ENCODE results near the gene XPO4. TPM values are rescaled to one million over a fixed set of nuclear protein-coding genes. Genes with fewer than 3 reads are reported as not detected.

The XPO4 gene
- total RNA-seq, 3 donors from 2014 or later (not counting 1 experiment from before 2014, with no cell fraction given) = 11.7 to 19.8 (median 19.7) TPM

- Histone ChIP-seq H3K4me1 (ENCODE audit: control insufficient read depth, insufficient read depth, low read length) (peaks cover 13% of the 10 kb centered on the region), H3K36me3 (ENCODE audit: control insufficient read depth, insufficient read depth, low read length) (no peaks in the 10 kb centered on the region), H3K4me3 (ENCODE audit: low read length) (peak within 1 kb of the TSS; percentile 81), H3K9me3 (ENCODE audit: control insufficient read depth, insufficient read depth, low read length) (no peaks in the 10 kb centered on the region), H3K27ac (ENCODE audit: low read length) (peak within 1 kb of the TSS; percentile 84), H3K27me3 (ENCODE audit: control insufficient read depth, insufficient read depth, low read length) (no peaks in the 10 kb centered on the region)
- peak; percentile 88 to 95 (median 88) for ATAC-seq
- Mint-ChIP-seq H3K4me1 (peaks cover 20 to 37% of the 10 kb centered on the region in 2 donors), H3K4me3 (peak within 1 kb of the TSS; percentile 92), H3K27ac (peak within 1 kb of the TSS; percentile 93 to 96), H3K36me3 (peaks cover 14% of the 10 kb centered on the region), H3K27me3 (ENCODE audit: low read depth in 2 of 2) (no peaks in the 10 kb centered on the region), H3K9me3 (peaks cover 4% of the 10 kb centered on the region in 2 donors)
- peak; percentile 91 to 97 for DNase-seq
- TF ChIP-seq CTCF (IDR thresholded peaks at IDR 0.05) = no peak
- under 1% methylated on average over 72 of the region's 72 CpGs for WGBS (ENCODE audit: insufficient coverage)
- intact Hi-C loops (cut with micrococcal nuclease) = no loop called here
Observed at GRCh38 chr13:20773194-20774080, 129.1 kb downstream of the XPO4 start, which contains the start of gene EEF1AKMT1. Gene EEF1AKMT1 (minus strand): TSS chr13:20773961. CDS start chr13:20757598, 16,363 bp downstream.

DNA sequence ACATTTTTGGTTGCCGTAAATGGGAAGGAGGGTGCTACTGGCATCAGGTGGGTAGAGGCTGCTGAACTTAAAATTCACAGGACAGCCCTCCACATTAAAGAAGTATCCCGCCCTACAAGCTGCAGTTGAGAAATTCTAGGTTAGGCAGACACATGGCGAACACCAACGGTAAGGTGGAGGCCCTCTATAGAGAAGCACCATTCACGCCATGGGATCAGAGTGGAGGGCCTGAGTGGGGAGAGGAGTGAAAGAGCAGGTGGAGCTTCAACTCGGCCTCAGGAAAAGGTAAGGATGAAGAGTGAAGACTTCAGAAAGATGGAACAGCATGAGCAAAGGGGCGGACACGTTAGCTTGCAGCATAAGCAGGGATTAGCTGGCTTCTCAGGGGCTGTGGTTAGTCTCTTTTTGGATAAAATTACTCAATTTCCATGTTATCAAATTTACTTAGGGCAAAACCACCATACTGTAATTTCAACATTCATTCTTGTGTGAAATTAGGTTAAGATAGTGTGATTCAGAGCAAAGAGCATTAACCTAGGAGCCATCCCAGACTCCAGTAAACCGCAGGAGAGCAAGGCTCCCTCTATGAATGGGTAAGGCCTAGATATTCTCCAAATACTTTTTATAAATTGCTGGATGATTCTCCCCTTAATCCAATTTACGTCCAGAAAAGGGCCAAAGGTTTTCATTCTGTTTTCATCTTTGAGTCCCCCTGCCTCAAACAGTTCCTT is 130.0 kb downstream of the XPO4 start:
- H3K27ac Mint-ChIP-seq = peak overlapping the region; percentile 93 to 96
- peaks cover 22% of the 10 kb centered on the region for H3K36me3 Mint-ChIP-seq

GRCh38 chr13:20769834-20770233 is 132.7 kb downstream of the XPO4 start:
- no peak for ATAC-seq
- peaks cover 13% of the 10 kb centered on the region for H3K4me1 ChIP-seq (ENCODE audit: control insufficient read depth, insufficient read depth, low read length)
- no peaks in the 10 kb centered on the region for H3K36me3 ChIP-seq (ENCODE audit: control insufficient read depth, insufficient read depth, low read length)
- no peaks in the 10 kb centered on the region for H3K9me3 ChIP-seq (ENCODE audit: control insufficient read depth, insufficient read depth, low read length)
- peaks cover 20 to 36% of the 10 kb centered on the region in 2 donors for H3K4me1 Mint-ChIP-seq
- H3K36me3 Mint-ChIP-seq = peaks cover 26% of the 10 kb centered on the region
- H3K9me3 Mint-ChIP-seq = peaks cover 8 to 10% of the 10 kb centered on the region in 2 donors
- no CpG with 5 or more reads among the region's 1 CpG for WGBS (ENCODE audit: insufficient coverage)
- no peaks in the 10 kb centered on the region for H3K27me3 ChIP-seq (ENCODE audit: control insufficient read depth, insufficient read depth, low read length)
- DNase-seq = no peak
- intact Hi-C loops (cut with micrococcal nuclease) = no loop called here
- no peaks in the 10 kb centered on the region for H3K27me3 Mint-ChIP-seq (ENCODE audit: low read depth in 2 of 2)
- H3K27ac Mint-ChIP-seq = peak overlapping the region in 1 of 2 donors; percentile 47
- no peak overlapping the region for H3K4me3 Mint-ChIP-seq
- no peak overlapping the region for H3K27ac ChIP-seq (ENCODE audit: low read length)
- no peak overlapping the region for H3K4me3 ChIP-seq (ENCODE audit: low read length)
- no peak for TF ChIP-seq CTCF (IDR thresholded peaks at IDR 0.05)

More for the DNA sequence above, 130.0 kb downstream of the XPO4 start:
- Histone ChIP-seq H3K27me3 (ENCODE audit: control insufficient read depth, insufficient read depth, low read length) (no peaks in the 10 kb centered on the region), H3K27ac (ENCODE audit: low read length) (peak overlapping the region; percentile 84), H3K9me3 (ENCODE audit: control insufficient read depth, insufficient read depth, low read length) (no peaks in the 10 kb centered on the region), H3K4me1 (ENCODE audit: control insufficient read depth, insufficient read depth, low read length) (peaks cover 13% of the 10 kb centered on the region), H3K36me3 (ENCODE audit: control insufficient read depth, insufficient read depth, low read length) (no peaks in the 10 kb centered on the region), H3K4me3 (ENCODE audit: low read length) (peak overlapping the region; percentile 81)
- H3K27me3 Mint-ChIP-seq (ENCODE audit: low read depth in 2 of 2) = no peaks in the 10 kb centered on the region
- TF ChIP-seq CTCF (IDR thresholded peaks at IDR 0.05) = no peak
- peaks cover 20 to 37% of the 10 kb centered on the region in 2 donors for H3K4me1 Mint-ChIP-seq
- intact Hi-C loops (cut with micrococcal nuclease) = no loop called here
- H3K9me3 Mint-ChIP-seq = peaks cover 6 to 7% of the 10 kb centered on the region in 2 donors
- DNase-seq (peak in 1 of 2 donors; percentile 20), ATAC-seq (no peak)
- WGBS (ENCODE audit: insufficient coverage) = 86% methylated on average over 9 of the region's 10 CpGs
- peak overlapping the region; percentile 92 for H3K4me3 Mint-ChIP-seq

Data from natural killer cell (primary cell).